K562 (cell line): ENCODE data around the gene GALNT13. TPM values are rescaled to one million over a fixed set of nuclear protein-coding genes. Genes with fewer than 3 reads are reported as not detected.

Experiments used
- ATAC-seq: fragments of 200-7000 bp; cut with Tn5 transposase; 3 replicates; pipeline ENCODE4 v1.9.1; 2020; ENCODE audit warnings: moderate library complexity
- BruUV-seq: library from RNA; stranded (reverse); fragments of 400-500 nt; replicated peaks from 2 replicates; lab custom pipeline; 2021; lab: Mats Ljungman, UMichigan
- CTCF ChIA-PET: fragments of 300-600 bp; formaldehyde crosslinking; extraction: SDS; loops from one replicate; lab custom pipeline; 2021; ENCODE audit warnings: low intra/inter-chr PET ratio; lab: Yijun Ruan, JAX
- POLR2A ChIA-PET: fragments of 300-600, 350-650 bp; sonication (Branson Sonifier 250); formaldehyde crosslinking; extraction: SDS; loops from one replicate; lab custom pipeline; 2021; ENCODE audit warnings: antibody characterized with exemption, inconsistent platforms; lab: Yijun Ruan, JAX
- DNase-seq, 4 experiments: peaks; one replicate each; pipeline versions ENCODE4 v3.0.0 to v3.0.0-alpha.2; 2011 to 2018; ENCODE audit warnings: low spot score in 3 of 4, mixed read lengths in 3 of 4; ENCODE audit errors: extremely low read depth in 1 of 4
- FAIRE-seq: peaks from 2 replicates; lab custom pipeline; 2011; peaks lifted over from hg19 to GRCh38; lab: Jason Lieb, UNC
- H2AFZ ChIP-seq: 2 replicates; pipeline ENCODE4 v1.6.0; 2011; ENCODE audit warnings: low read depth, low read length, control low read depth, inconsistent platforms
- H3K27ac ChIP-seq: fragments of 200-600 bp; 3 replicates; pipeline ENCODE4 v1.8.0; 2011; ENCODE audit warnings: low read depth, mild to moderate bottlenecking, control low read depth, inconsistent platforms, low read length, moderate library complexity, mixed read lengths; ENCODE audit errors: extremely low read depth
- H3K27me3 ChIP-seq, 2 experiments: fragments of 300-600 bp in 1 of 2; 2 replicates in 1 of 2; 3 replicates in 1 of 2; pipeline versions ENCODE4 v1.6.0 to v1.8.0; 2011; ENCODE audit warnings: inconsistent platforms in 2 of 2, low read length in 2 of 2, mild to moderate bottlenecking in 1 of 2, mixed read lengths in 1 of 2, moderate library complexity in 1 of 2; ENCODE audit not compliant: control insufficient read depth in 2 of 2, insufficient read depth in 2 of 2
- H3K36me3 ChIP-seq: fragments of 300-600 bp; 3 replicates; pipeline ENCODE4 v1.8.0; 2011; ENCODE audit warnings: mild to moderate bottlenecking, low read length, inconsistent platforms; ENCODE audit not compliant: control insufficient read depth, insufficient read depth
- H3K4me1 ChIP-seq, 2 experiments: fragments of 200-600 bp in 1 of 2; replicated peaks in 1 of 2; 2 replicates in 1 of 2; 3 replicates in 1 of 2; pipeline versions ENCODE4 v1.5.1 to v1.8.0; 2011; ENCODE audit warnings: inconsistent platforms in 2 of 2, low read length in 2 of 2, mild to moderate bottlenecking in 1 of 2, mixed read lengths in 1 of 2, moderate library complexity in 1 of 2; ENCODE audit not compliant: control insufficient read depth in 2 of 2, insufficient read depth in 2 of 2
- H3K4me2 ChIP-seq: 2 replicates; pipeline ENCODE4 v1.6.1; 2011; ENCODE audit warnings: low read length, control low read depth, inconsistent platforms, mixed read lengths; ENCODE audit not compliant: insufficient read depth
- H3K4me3 ChIP-seq: fragments of 200-600 bp; sonication (generic), shearing (Covaris generic); 2 replicates; pipeline ENCODE4 v1.5.1; 2016; ENCODE audit warnings: control low read depth, inconsistent platforms
- H3K79me2 ChIP-seq: fragments of 200-600 bp; 3 replicates; pipeline ENCODE4 v1.8.0; 2011; ENCODE audit warnings: low read length, inconsistent platforms; ENCODE audit not compliant: control insufficient read depth, insufficient read depth
- H3K9ac ChIP-seq, 2 experiments: 2 replicates each; pipeline versions ENCODE4 v1.6.0 to v1.6.1; 2011; ENCODE audit warnings: low read depth in 2 of 2, low read length in 2 of 2, control low read depth in 1 of 2, inconsistent platforms in 1 of 2, mild to moderate bottlenecking in 1 of 2, mixed read lengths in 1 of 2; ENCODE audit not compliant: insufficient read depth in 1 of 2
- H3K9me1 ChIP-seq: one replicate; pipeline ENCODE4 v1.6.0; 2011; ENCODE audit warnings: inconsistent platforms, mild to moderate bottlenecking, low read length, moderate library complexity; ENCODE audit not compliant: control insufficient read depth, insufficient read depth
- H3K9me3 ChIP-seq: replicated peaks from 2 replicates; pipeline ENCODE4 v1.5.1; 2011; ENCODE audit warnings: low read depth, low read length, inconsistent platforms; ENCODE audit not compliant: control insufficient read depth, insufficient read depth
- H4K20me1 ChIP-seq: replicated peaks from 2 replicates; pipeline ENCODE4 v1.6.1; 2011; ENCODE audit warnings: low read length, inconsistent platforms, mixed read lengths; ENCODE audit not compliant: control insufficient read depth, insufficient read depth
- ADNP ChIP-seq: fragments of 200-800 bp; sonication (Bioruptor generic); IDR thresholded peaks from 2 replicates; pipeline ENCODE4 v1.6.1; 2016; ENCODE audit warnings: missing genetic modification characterization, missing compliant biosample characterization
- BMI1 ChIP-seq: fragments of 150-350 bp; IDR thresholded peaks from 2 replicates; pipeline ENCODE4 v1.6.1; 2014; ENCODE audit warnings: low read length
- CBX8 ChIP-seq: fragments of 200-600 bp; sonication (generic); IDR thresholded peaks from 2 replicates; pipeline ENCODE4 v1.6.1; 2012; ENCODE audit warnings: borderline replicate concordance, mixed run types, low read depth, mild to moderate bottlenecking, moderate library complexity, mixed read lengths, low read length, control low read depth, inconsistent platforms; ENCODE audit not compliant: poor library complexity, severe bottlenecking; ENCODE audit errors: extremely low read depth
- EGR1 ChIP-seq: fragments of 450-650 bp; conservative IDR thresholded peaks from 2 replicates; pipeline ENCODE4 v1.6.1; 2017; ENCODE audit warnings: mild to moderate bottlenecking
- ERF ChIP-seq: fragments of 450-650 bp; formaldehyde crosslinking; IDR thresholded peaks from 2 replicates; pipeline ENCODE4 v1.4.0; 2020; ENCODE audit warnings: mild to moderate bottlenecking, mixed read lengths
- ESRRA ChIP-seq: fragments of 450-650 bp; IDR thresholded peaks from 2 replicates; pipeline ENCODE4 v1.6.1; 2014; ENCODE audit warnings: low read depth, mild to moderate bottlenecking, moderate library complexity, borderline replicate concordance
- GABPB2 ChIP-seq: fragments of 250-450 bp; sonication (Bioruptor Pico); conservative IDR thresholded peaks from 2 replicates; pipeline ENCODE4 v1.5.1; 2021; ENCODE audit warnings: mild to moderate bottlenecking
- LCOR ChIP-seq: sonication (generic); formaldehyde crosslinking; IDR thresholded peaks from 2 replicates; pipeline ENCODE4 v1.8.0; 2022; ENCODE audit warnings: mild to moderate bottlenecking, missing genetic modification reagents
- TSC22D4 ChIP-seq: fragments of 450-650 bp; IDR thresholded peaks from 2 replicates; pipeline ENCODE4 v1.6.1; 2016; ENCODE audit warnings: missing genetic modification characterization, missing biosample characterization, control low read depth
- ZNF165 ChIP-seq: fragments of 250-450 bp; sonication (Bioruptor Pico); IDR thresholded peaks from 2 replicates; pipeline ENCODE4 v1.4.0; 2020; ENCODE audit warnings: borderline replicate concordance
- in situ Hi-C: fragments of 300-500 bp; cut with MboI; formaldehyde crosslinking; loops from 4 replicates; pipeline ENCODE4 v1.15.0; 2018; ENCODE audit warnings: inconsistent platforms, mixed read lengths
- intact Hi-C: fragments of 100-400 bp; cut with micrococcal nuclease; formaldehyde crosslinking; loops from 2 replicates; pipeline ENCODE4 v1.14.2; 2022
- polyA plus RNA-seq, 8 experiments: library from polyadenylated mRNA; depleted of rRNA in 4 of 8; stranded (reverse) in 5 of 8; unstranded in 3 of 8; fragments of >200 nt; fragmentation: Nextera tagmentation in 2 of 8; fragmentation: Illumina TruSeq in 1 of 8; extraction: Ambion mirVana in 2 of 8; extraction: Trizol in 1 of 8; gene quantifications; 2 replicates each; pipeline versions ENCODE4 v1.2.1 to v1.2.3, GENCODE V29; 2011 to 2014; ENCODE audit warnings: inconsistent platforms in 1 of 8, missing spikeins in 1 of 8
- total RNA-seq, 7 experiments: library from RNA; depleted of rRNA in 6 of 7; stranded (reverse); fragments of >200 nt in 6 of 7; fragmentation: Illumina TruSeq in 2 of 7; extraction: Trizol in 2 of 7; gene quantifications; 2 replicates each; pipeline versions ENCODE4 v1.2.1 to v1.2.3, GENCODE V29; 2011 to 2021; ENCODE audit warnings: low replicate concordance in 1 of 7
- TF ChIP-seq, protein P1 (sequence below): sonication (generic); formaldehyde crosslinking; IDR thresholded peaks from 2 replicates; pipeline ENCODE4 v1.8.0; 2023; ENCODE audit warnings: mild to moderate bottlenecking, missing genetic modification reagents
- TF ChIP-seq, protein P2 (sequence below): fragments of 250-450 bp; sonication (Bioruptor Pico); IDR thresholded peaks from 2 replicates; pipeline ENCODE4 v1.8.0; 2021; ENCODE audit warnings: moderate library complexity, mild to moderate bottlenecking, inconsistent platforms
- TF ChIP-seq, protein P3 (sequence below): IDR thresholded peaks from 3 replicates; pipeline ENCODE4 v1.6.1; 2011; ENCODE audit warnings: borderline replicate concordance, mild to moderate bottlenecking, moderate library complexity; ENCODE audit not compliant: insufficient read length; ENCODE audit errors: extremely low read depth

Gene GALNT13
- total and polyA plus RNA-seq, 9 of the 15 experiments (the other 6 are each of a cell fraction or from before 2014, with no cell fraction given): not detected

DNA sequence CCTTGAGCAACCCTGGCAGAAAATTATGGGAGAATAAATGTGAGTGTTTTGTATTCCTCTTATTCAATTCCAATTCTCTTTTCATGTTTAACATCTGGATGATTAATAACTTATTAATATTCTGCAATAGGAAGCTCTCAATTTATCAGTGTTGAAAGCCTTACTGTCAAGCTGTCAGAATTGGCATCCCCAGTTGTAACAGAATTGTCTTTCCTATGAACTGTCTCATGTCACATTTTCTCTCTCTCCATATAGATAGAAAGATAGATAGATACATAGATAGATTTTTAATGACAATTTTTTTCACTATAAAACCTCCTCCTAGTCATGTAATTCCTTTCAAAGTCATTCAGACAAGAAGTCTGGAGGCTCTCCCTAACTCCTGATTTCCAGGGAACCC, 331.5 kb downstream of the GALNT13 start:
- no peak overlapping the region for H3K27ac ChIP-seq
- no peaks in the 10 kb centered on the region for H3K36me3 ChIP-seq
- DNase-seq (no peak), FAIRE-seq (no peak), ATAC-seq (no peak)
- intact Hi-C loops (no loop called here), in situ Hi-C loops (no loop called here)
- no peaks in the 10 kb centered on the region for H3K79me2 ChIP-seq
- H3K4me2 ChIP-seq: no peak overlapping the region
- no TSS peak for BruUV-seq
- H2AFZ ChIP-seq: no peak overlapping the region
- no peak overlapping the region for H3K4me3 ChIP-seq
- no peaks in the 10 kb centered on the region for H3K4me1 ChIP-seq
- H3K9me1 ChIP-seq: no peaks in the 10 kb centered on the region
- CTCF ChIA-PET: no interaction called here
- no peaks in the 10 kb centered on the region for H4K20me1 ChIP-seq
- H3K27me3 ChIP-seq: no peaks in the 10 kb centered on the region
- no peaks in the 10 kb centered on the region for H3K9me3 ChIP-seq
- POLR2A ChIA-PET: no interaction called here
- H3K9ac ChIP-seq: no peak overlapping the region
- TF ChIP-seq ADNP (tag) (no peak), ESRRA (no peak), TSC22D4 (tag) (no peak), EGR1 (no peak), CBX8 (no peak), ZNF165 (CRISPR knock-in tag) (no peak), LCOR (no peak), ERF (CRISPR knock-in tag) (no peak), GABPB2 (CRISPR knock-in tag) (no peak), BMI1 (no peak)
- TF ChIP-seq, protein P1, sequence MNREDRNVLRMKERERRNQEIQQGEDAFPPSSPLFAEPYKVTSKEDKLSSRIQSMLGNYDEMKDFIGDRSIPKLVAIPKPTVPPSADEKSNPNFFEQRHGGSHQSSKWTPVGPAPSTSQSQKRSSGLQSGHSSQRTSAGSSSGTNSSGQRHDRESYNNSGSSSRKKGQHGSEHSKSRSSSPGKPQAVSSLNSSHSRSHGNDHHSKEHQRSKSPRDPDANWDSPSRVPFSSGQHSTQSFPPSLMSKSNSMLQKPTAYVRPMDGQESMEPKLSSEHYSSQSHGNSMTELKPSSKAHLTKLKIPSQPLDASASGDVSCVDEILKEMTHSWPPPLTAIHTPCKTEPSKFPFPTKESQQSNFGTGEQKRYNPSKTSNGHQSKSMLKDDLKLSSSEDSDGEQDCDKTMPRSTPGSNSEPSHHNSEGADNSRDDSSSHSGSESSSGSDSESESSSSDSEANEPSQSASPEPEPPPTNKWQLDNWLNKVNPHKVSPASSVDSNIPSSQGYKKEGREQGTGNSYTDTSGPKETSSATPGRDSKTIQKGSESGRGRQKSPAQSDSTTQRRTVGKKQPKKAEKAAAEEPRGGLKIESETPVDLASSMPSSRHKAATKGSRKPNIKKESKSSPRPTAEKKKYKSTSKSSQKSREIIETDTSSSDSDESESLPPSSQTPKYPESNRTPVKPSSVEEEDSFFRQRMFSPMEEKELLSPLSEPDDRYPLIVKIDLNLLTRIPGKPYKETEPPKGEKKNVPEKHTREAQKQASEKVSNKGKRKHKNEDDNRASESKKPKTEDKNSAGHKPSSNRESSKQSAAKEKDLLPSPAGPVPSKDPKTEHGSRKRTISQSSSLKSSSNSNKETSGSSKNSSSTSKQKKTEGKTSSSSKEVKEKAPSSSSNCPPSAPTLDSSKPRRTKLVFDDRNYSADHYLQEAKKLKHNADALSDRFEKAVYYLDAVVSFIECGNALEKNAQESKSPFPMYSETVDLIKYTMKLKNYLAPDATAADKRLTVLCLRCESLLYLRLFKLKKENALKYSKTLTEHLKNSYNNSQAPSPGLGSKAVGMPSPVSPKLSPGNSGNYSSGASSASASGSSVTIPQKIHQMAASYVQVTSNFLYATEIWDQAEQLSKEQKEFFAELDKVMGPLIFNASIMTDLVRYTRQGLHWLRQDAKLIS (CRISPR knock-in tag): no peak
- TF ChIP-seq, protein P2, sequence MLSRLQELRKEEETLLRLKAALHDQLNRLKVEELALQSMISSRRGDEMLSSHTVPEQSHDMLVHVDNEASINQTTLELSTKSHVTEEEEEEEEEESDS (CRISPR knock-in tag): no peak
- TF ChIP-seq, protein P3, sequence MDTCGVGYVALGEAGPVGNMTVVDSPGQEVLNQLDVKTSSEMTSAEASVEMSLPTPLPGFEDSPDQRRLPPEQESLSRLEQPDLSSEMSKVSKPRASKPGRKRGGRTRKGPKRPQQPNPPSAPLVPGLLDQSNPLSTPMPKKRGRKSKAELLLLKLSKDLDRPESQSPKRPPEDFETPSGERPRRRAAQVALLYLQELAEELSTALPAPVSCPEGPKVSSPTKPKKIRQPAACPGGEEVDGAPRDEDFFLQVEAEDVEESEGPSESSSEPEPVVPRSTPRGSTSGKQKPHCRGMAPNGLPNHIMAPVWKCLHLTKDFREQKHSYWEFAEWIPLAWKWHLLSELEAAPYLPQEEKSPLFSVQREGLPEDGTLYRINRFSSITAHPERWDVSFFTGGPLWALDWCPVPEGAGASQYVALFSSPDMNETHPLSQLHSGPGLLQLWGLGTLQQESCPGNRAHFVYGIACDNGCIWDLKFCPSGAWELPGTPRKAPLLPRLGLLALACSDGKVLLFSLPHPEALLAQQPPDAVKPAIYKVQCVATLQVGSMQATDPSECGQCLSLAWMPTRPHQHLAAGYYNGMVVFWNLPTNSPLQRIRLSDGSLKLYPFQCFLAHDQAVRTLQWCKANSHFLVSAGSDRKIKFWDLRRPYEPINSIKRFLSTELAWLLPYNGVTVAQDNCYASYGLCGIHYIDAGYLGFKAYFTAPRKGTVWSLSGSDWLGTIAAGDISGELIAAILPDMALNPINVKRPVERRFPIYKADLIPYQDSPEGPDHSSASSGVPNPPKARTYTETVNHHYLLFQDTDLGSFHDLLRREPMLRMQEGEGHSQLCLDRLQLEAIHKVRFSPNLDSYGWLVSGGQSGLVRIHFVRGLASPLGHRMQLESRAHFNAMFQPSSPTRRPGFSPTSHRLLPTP: no peak
